HS-5 (cell line): Measurements from ENCODE around the gene TAF1B.

Experiments used
- DNase-seq: peaks from one replicate; pipeline ENCODE4 v3.0.0-alpha.2; 2012; ENCODE audit warnings: low read depth

The TAF1B gene

GRCh38 chr2:9808334-9809063, 34.8 kb upstream of the TAF1B start:
- DNase-seq = no peak

- DNase-seq = no peak
Observed at GRCh38 chr2:9809064-9809356, 34.3 kb upstream of the TAF1B start.

- DNase-seq = no peak
Observed at GRCh38 chr2:9809448-9810088, 33.7 kb upstream of the TAF1B start.

- DNase-seq = no peak
Observed at GRCh38 chr2:9811216-9811615, 32.1 kb upstream of the TAF1B start.

- DNase-seq = no peak
Observed at GRCh38 chr2:9811679-9812511, 31.4 kb upstream of the TAF1B start.

GRCh38 chr2:9812945-9813311, 30.3 kb upstream of the TAF1B start:
- no peak for DNase-seq

GRCh38 chr2:9813312-9814128, 29.8 kb upstream of the TAF1B start:
- no peak for DNase-seq

GRCh38 chr2:9814129-9814868, 29.0 kb upstream of the TAF1B start:
- DNase-seq = no peak

- DNase-seq = no peak
Observed at GRCh38 chr2:9815076-9815475, 28.2 kb upstream of the TAF1B start.

GRCh38 chr2:9815844-9816279, 27.4 kb upstream of the TAF1B start:
- no peak for DNase-seq

- no peak for DNase-seq
Observed at GRCh38 chr2:9818097-9818496, 25.2 kb upstream of the TAF1B start.

GRCh38 chr2:9819551-9819950, 23.7 kb upstream of the TAF1B start:
- no peak for DNase-seq

- DNase-seq = no peak
Observed at GRCh38 chr2:9820020-9820973, 23.0 kb upstream of the TAF1B start.

GRCh38 chr2:9821805-9822445, 21.3 kb upstream of the TAF1B start:
- no peak for DNase-seq

- no peak for DNase-seq
Observed at GRCh38 chr2:9824441-9824840, 18.8 kb upstream of the TAF1B start.

GRCh38 chr2:9824956-9825720, 18.1 kb upstream of the TAF1B start:
- no peak for DNase-seq

GRCh38 chr2:9826208-9826607, 17.1 kb upstream of the TAF1B start:
- DNase-seq = no peak

GRCh38 chr2:9830685-9831410, 12.4 kb upstream of the TAF1B start:
- no peak for DNase-seq
